Peyer's patch (tissue), 4 donors: ENCODE data around the gene OR11A1.

Experiments
- POLR2A ChIP-seq, 2 donors: fragments of 450-650 bp; IDR thresholded peaks; one replicate each; pipeline ENCODE4 v1.5.1; 2017; ENCODE audit warnings: antibody characterized with exemption in 2 of 2, mild to moderate bottlenecking in 2 of 2, moderate library complexity in 2 of 2
- TF ChIP-seq, protein P1 (sequence below), 6 experiments: fragments of 450-650 bp in 4 of 6; fragments of 200-600 bp in 2 of 6; sonication (generic) in 1 of 6; IDR thresholded peaks; one replicate each; pipeline ENCODE4 v1.5.1; 2017 to 2019; ENCODE audit warnings: antibody characterized with exemption in 6 of 6, mild to moderate bottlenecking in 3 of 6, moderate library complexity in 1 of 6

DNA sequence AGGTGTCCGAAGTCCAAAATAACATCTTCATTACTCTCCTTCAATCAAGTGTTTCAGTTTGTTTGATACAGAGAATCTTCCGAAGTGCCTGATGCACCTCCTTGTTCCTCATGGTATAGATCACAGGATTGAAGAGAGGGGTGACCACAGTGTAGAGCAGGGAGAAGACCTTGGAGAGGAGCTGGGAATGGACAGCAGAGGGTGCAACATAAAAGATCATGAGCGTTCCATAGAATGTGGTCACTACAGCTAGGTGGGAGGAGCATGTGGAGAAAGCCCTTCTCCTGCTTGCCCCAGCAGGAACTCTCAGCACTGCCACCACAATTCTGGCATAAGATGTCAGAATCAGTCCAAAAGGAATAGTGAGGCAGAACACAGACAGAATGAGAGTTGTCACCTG is 30.2 kb downstream of the OR11A1 start:
- TF ChIP-seq, protein P1, sequence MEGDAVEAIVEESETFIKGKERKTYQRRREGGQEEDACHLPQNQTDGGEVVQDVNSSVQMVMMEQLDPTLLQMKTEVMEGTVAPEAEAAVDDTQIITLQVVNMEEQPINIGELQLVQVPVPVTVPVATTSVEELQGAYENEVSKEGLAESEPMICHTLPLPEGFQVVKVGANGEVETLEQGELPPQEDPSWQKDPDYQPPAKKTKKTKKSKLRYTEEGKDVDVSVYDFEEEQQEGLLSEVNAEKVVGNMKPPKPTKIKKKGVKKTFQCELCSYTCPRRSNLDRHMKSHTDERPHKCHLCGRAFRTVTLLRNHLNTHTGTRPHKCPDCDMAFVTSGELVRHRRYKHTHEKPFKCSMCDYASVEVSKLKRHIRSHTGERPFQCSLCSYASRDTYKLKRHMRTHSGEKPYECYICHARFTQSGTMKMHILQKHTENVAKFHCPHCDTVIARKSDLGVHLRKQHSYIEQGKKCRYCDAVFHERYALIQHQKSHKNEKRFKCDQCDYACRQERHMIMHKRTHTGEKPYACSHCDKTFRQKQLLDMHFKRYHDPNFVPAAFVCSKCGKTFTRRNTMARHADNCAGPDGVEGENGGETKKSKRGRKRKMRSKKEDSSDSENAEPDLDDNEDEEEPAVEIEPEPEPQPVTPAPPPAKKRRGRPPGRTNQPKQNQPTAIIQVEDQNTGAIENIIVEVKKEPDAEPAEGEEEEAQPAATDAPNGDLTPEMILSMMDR (IDR thresholded peaks at IDR 0.05): no peak
- TF ChIP-seq POLR2A (IDR thresholded peaks at IDR 0.05): no peak
